ENCODE data around the gene TBX15.

The TBX15 gene

DNA sequence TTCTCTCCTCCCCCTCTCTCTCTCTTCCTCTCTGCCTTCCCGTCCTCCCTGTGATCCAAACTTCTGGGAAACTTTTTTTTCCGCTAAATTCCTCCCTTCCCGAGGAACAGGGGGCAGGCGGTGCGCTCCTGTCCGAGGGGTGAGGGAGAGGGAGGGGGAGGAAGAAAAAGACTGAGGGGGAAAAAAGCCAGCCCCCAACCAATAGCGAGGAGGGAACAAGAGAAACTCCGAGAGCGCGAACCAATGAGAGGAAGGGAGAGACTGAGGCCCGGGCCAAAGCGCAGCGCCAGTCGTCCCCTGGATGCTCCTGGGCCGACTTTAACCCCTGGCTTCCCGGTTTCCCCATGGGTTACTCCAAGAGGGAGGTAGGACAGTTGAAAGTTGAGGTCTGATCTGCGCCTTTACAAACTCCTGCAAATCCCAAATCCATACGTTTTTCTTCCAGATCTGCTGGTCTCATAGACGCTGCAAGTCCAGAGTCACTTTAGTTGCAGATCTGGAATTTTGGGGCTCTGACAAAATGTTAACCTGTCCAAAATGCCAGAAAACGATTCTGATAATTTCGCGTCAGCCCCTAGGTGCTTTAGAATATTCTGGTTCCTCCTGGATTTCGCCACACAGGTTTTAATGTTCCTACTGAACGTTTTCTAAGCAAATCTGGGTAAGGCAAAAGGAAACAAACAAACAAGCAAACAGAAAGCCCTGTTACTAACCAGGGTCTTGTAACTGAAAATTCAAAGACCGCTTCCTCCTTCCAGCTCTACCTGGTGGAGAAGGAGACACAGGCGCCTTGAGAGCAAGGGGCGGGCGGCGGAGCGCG lies at the start of gene TBX15:
Gene TBX15, minus strand, starts transcription at position 158 of the 820 bp plus-strand sequence. CDS start 548 bp downstream, outside the sequence.
- TF ChIP-seq CTCF (IDR thresholded peaks at IDR 0.05; ENCODE audit: extremely low read depth, insufficient read depth, missing control alignments): no peak
- DNase-seq (ENCODE audit: low spot score): peak; percentile 26
- in situ Hi-C loops (cut with MboI; ENCODE audit: low pct_unique_long_range_greater_than_20kb, low sequenced_read_pairs, unreplicated experiment): no loop called here

DNA sequence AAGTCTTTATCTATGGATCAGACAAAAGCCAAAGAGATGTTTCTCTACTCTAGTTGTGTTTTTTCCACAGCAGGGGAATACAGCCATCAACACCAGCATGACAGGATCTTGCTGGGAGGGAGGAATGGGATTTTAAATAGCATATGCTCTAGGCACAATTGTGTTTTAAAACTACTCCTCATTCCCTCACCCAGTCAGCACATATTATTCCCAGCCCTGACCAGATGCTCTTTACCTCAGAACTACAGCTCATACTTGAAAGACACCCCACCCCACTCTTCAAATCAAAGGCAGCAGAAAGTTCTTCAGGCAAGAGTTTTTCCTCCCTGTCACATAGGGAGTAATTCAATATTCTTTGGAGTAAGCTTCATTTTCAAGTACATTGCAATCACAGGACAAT lies 46.2 kb upstream of the TBX15 start:
- no peak for DNase-seq (ENCODE audit: low spot score)
- TF ChIP-seq CTCF (IDR thresholded peaks at IDR 0.05; ENCODE audit: extremely low read depth, insufficient read depth, missing control alignments): no peak
- in situ Hi-C loops (cut with MboI; ENCODE audit: low pct_unique_long_range_greater_than_20kb, low sequenced_read_pairs, unreplicated experiment): no loop called here

DNA sequence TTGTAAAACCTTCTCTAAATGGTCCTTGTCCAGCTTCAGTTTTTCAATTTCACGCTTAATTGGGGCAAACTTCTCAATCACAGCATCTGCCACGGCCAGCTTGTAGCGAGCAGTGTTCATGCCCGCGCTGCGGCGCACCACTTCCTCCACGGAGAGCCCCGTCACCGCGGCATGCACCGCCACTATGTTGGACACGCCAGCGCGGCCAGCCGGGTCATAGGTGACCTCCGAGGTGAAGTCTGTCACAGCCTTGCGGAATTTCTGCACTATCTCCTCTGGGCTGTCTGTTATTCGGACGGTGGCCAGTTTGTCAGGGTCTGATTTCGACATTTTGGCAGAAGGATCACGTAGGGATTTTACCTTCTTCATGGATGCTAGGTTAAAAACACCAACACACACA lies 44.8 kb upstream of the TBX15 start:
- DNase-seq (ENCODE audit: low spot score): no peak
- in situ Hi-C loops (cut with MboI; ENCODE audit: low pct_unique_long_range_greater_than_20kb, low sequenced_read_pairs, unreplicated experiment): no loop called here
- no peak for TF ChIP-seq CTCF (IDR thresholded peaks at IDR 0.05; ENCODE audit: extremely low read depth, insufficient read depth, missing control alignments)

- in situ Hi-C loops (cut with MboI; ENCODE audit: low pct_unique_long_range_greater_than_20kb, low sequenced_read_pairs, unreplicated experiment): no loop called here
- TF ChIP-seq CTCF (IDR thresholded peaks at IDR 0.05; ENCODE audit: extremely low read depth, insufficient read depth, missing control alignments): no peak
- no peak for DNase-seq (ENCODE audit: low spot score)
Measured at GRCh38 chr1:119027759-119028158, 39.6 kb upstream of the TBX15 start.

GRCh38 chr1:119026956-119027355 lies 38.8 kb upstream of the TBX15 start:
- DNase-seq (ENCODE audit: low spot score): no peak
- in situ Hi-C loops (cut with MboI; ENCODE audit: low pct_unique_long_range_greater_than_20kb, low sequenced_read_pairs, unreplicated experiment): no loop called here
- TF ChIP-seq CTCF (IDR thresholded peaks at IDR 0.05; ENCODE audit: extremely low read depth, insufficient read depth, missing control alignments): no peak

- in situ Hi-C loops (cut with MboI; ENCODE audit: low pct_unique_long_range_greater_than_20kb, low sequenced_read_pairs, unreplicated experiment): loop anchor here (25.0 kb wide), 1 partner anchor 853 kb away; no protein-coding TSS in a partner anchor
- DNase-seq (ENCODE audit: low spot score): no peak
- no peak for TF ChIP-seq CTCF (IDR thresholded peaks at IDR 0.05; ENCODE audit: extremely low read depth, insufficient read depth, missing control alignments)
Measured at GRCh38 chr1:119015547-119015946, 27.4 kb upstream of the TBX15 start.
